HG02763 (cell line): ENCODE data around the gene TRIM43.
"Not testable (repeated sequence)": the region's sequence is repeated elsewhere in the genome, so short reads cannot be mapped to it uniquely, and the experiment has no call there.

Experiments used
- ATAC-seq: cut with Tn5 transposase; IDR thresholded peaks from one replicate; pipeline ENCODE4 v1.9.1; 2021; ENCODE audit warnings: mild to moderate bottlenecking, moderate library complexity; ENCODE audit not compliant: unreplicated experiment

The TRIM43 gene

DNA sequence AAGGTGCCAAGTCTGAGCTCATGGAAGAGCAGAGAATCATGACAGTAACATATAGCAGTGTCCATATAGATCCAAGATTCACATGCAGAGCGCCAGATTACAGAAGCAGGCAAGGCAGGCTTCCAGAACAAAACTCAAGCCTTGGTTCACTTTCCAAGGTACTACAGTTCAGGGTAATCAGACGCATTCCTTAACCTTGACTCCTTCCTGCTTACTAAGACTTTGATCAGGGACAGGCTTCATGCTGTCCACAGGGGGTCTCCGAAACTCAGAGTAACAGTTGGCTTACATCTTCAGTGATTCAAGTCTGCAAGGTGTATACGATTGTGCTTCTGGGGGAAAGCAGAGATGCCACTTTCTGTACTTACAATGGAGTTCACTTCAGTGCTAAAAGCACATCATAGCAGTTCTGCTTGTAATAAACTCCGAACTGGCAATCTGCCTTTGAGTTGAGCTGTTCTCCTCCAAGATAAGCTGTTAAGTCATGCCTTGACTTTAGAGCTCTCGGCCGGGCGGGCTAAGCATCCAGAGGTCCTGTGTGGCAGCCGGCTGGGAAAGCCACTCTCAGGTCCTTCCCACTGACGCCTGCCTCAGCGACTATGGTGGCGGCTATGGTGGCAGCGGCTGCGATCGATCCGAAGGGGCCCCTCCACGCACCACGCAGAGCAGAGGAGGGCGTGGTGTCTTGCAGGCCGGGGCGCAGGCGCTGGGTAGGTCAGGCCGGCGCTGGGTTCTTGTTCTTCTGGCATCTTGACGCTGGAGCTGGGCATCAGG lies 48.9 kb downstream of the TRIM43 start:
- ATAC-seq, result not testable (repeated sequence)

DNA sequence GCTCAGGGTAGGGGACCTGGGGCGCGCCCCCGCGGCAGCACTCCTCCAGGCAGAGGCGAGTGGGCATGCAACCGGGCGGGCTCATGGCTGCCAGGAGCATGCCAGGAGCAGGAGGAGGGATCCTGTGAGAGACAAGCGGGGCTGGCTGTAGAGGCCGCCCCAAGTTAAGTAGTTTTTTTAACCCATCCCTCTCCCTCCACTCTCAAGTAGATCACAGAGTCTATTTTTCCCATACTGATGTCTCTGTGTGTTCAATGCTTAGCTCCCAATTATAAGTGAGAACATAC lies 49.4 kb downstream of the TRIM43 start:
- not testable (repeated sequence) for ATAC-seq

DNA sequence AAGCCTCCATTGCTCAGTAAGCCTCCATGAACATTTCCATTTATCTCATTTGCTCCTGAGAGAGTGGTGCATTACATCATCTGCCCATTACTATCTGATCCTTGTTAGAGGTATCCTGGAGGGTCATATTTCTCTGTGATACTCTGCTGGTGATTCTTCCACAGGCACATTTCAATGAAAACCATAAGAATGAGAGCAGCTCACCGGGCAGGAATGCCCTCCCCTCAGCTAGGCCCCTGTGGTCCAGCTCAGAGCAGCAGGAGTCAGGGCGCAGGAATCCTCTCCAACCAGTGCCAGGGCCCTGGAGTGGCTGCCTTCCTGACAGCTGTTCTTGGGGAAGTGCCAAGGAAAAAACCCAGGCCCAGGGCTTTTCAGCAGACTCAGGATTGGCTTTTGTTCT lies 50.0 kb downstream of the TRIM43 start:
- not testable (repeated sequence) for ATAC-seq

DNA sequence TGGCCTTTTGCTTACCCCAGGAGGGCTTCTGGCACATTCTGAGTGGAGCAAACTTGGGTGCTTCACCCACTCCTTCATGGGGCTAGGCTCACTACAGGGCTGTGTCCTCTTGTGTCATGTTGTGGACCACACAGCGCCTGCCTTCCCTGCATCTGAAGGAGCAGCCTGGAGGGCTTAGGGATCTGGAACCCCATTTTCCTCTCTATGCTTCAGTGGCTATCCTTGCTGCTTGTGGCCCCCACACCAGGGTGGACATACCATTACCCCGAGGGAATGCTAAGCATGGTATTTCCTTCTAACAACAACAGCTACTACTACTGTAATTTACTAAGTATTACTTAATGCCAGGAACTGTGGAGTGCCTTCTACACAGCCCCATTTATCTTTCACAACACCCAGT lies 50.6 kb downstream of the TRIM43 start:
- not testable (repeated sequence) for ATAC-seq

DNA sequence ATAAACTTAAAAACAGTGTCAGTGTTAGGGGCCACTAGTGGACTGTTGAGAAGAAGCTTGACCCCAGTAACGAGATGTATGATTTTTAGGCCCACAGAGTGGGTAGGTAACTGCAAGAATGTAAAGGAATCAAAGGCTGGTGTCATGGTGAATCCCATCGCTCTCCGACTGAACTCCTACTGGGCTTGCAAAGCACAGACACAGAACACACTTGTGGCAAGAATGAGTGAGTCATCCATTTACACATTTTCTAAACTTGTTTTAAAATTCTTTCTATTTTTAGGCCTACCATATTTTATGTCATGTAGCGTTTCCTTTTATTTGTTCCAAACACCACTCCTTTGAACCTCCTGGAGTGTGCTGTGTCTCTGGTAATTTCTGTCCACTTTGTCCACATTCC lies 51.1 kb downstream of the TRIM43 start:
- not testable (repeated sequence) for ATAC-seq

DNA sequence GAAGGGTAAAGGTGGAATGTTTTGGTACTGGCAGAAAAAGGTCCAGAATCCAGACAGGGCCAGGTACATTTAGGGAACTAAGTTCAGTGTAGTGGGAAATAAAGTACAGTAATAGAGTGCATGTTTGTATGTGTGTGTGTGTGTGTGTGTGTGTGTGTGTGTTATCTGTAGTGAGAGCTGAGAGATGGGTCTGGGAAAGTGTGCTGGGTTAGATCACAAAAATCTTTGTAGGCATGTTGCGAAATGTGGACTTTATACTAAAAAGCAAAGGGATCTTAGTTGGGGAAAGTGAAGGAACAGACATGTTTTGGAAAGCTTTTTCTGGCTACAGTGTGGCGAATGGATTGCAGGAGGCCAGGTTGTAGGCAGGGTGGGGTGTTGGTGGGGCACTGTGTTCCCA lies 53.5 kb downstream of the TRIM43 start:
- not testable (repeated sequence) for ATAC-seq

DNA sequence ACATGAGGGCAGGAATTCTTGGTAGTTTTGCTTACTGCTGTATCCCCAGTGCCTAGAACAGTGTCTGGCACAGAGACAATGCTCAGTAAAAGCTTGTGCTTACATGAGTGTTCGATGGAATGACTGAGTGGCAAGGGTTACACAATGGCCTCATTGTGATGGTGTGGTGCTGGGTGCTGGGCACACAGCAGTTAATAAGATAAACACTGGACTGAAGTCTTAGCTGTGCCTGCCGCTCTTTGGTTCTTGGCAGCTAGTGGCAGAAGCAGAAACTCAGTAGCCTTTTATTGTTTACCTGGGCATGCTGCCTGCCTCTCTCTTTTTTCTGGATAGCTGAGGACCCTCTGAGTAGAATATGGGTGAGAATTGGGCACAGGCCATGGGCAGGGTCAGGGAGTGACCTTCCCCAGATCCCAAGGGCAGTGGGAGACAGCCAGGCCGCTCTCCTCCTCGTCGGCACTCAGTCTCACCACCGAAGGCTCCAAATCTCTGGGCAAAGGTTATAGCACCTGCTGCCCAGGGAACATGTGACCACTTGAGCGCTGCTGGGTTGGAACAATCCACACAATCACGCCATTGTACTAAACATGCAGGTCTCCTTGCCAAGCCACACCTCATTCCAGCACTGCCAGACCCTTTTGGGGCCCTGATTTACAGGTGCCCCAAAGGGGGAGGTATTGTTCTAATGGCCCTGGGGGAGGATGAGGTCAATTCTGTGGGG lies 54.6 kb downstream of the TRIM43 start:
- not testable (repeated sequence) for ATAC-seq

DNA sequence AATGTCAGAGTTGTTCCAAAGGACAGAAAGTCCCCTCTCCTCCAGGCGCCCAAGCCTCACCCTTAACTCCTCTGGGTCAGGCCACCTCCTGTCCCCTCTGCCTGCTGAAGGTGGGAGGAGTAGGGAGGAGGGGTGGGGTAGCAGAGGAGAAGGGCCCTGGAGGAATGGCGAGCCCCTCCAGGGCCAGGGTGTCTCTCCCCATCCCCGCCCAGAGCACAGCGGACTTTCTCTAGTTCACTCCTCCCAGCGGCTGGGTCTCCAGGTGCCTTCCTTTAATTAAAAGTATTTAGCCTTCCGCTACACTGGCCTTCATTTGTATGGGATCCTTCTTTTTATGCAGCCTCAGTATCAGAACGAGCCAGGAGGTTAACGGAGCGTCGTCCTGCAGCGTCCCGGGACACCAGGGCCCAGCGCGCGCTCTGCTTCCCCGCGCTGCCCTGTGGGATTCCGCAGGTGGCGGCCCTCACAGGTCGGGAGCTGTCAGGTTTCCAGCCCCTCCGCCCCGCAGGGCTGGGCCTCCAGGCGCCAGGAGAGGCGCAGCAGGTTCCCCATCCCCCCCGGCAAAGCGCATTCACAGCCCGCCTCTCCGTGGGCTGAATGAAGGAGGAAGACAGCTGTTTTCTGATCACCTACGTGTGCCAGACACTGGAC lies 57.2 kb downstream of the TRIM43 start:
- not testable (repeated sequence) for ATAC-seq
